Fibroblast of skin of left quadriceps (primary cell): ENCODE measurements around the gene PCP2.

Source experiments
- DNase-seq, 2 experiments: peaks; one replicate each; pipeline ENCODE4 v3.0.0-alpha.2; 2013; ENCODE audit warnings: low read depth in 2 of 2

PCP2 gene

DNA sequence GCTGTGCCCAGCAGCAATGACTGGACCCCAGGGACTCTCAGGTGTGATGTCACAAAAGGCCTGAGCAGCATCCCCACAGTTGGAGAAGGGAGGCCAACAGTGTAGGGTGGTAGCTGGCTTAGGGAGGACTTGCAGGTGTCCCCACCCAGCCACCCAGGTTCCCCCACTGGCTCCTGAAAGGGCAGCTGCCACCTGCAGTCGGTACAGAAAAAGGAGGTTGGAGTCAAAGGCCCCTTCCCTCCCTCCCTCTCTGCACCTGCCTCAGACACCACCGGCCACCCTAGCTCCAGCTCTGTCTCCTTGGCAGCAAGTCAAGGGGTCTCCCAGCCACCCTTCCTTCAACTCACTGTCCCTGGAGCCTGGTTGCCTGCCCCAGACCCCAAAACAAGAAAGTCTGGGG is at the start of gene PCP2:
TSS of gene PCP2 (minus strand) at position 22 of the 400 bp plus-strand sequence. CDS start 262 bp downstream, outside the sequence.
- DNase-seq, result no peak

DNA sequence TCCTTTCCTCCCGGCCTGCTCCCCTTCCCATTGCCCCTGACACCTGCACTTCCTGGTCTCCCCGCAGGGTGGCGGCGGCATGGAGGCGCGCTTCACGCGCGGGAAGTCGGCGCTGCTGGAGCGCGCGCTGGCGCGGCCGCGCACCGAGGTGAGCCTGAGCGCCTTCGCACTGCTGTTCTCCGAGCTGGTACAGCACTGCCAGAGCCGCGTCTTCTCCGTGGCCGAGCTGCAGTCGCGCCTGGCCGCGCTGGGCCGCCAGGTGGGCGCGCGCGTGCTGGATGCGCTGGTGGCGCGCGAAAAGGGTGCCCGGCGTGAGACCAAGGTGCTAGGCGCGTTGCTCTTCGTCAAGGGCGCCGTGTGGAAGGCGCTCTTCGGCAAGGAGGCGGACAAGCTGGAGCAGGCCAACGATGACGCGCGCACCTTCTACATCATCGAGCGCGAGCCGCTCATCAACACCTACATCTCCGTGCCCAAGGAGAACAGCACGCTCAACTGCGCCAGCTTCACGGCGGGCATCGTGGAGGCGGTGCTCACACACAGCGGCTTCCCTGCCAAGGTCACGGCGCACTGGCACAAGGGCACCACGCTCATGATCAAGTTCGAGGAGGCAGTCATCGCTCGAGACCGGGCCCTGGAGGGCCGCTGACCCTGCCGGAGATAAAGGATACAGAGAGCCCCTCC is 48.8 kb upstream of the PCP2 start:
- DNase-seq, result no peak

DNA sequence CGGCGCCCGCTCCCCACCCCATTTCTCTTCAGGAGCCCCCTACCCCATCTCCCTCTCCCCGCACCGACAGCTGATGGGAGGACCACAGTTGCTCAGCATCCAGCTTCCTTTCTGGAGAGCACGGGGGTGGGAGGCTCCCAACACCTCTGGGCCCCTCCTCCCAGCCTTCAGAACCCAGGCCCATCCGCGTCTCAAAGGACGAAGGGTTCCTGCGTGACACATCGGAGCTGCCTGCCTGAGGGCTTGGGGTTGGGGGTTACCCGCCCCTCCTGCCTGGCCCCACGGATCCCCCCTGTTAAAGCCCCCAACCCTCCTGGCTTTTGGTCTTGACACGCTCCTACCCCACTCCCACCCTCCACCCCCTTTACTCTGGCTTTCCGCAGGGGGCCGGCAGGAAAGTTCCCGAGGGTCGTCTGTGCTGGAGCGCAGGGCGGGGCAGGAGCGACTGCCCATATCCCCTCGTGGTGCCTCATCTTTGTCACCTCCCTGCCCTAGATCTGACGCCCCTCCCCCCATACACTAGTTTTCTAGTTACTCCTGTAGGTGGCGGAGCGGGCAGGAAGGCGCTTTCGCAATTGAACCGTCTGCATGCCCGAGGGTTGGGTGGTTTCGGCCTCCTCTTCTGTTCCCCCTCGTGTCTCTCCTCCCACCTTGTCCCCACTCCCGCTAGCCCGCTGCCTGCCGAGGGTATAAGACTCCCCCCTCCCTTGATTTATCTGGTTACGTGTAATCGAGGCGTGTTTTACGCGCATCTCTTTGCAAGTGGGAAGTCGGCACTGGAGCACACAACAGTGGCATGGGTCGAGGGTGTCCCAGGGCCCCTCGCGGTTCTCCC is 48.0 kb upstream of the PCP2 start:
- DNase-seq, result peak; percentile 51

DNA sequence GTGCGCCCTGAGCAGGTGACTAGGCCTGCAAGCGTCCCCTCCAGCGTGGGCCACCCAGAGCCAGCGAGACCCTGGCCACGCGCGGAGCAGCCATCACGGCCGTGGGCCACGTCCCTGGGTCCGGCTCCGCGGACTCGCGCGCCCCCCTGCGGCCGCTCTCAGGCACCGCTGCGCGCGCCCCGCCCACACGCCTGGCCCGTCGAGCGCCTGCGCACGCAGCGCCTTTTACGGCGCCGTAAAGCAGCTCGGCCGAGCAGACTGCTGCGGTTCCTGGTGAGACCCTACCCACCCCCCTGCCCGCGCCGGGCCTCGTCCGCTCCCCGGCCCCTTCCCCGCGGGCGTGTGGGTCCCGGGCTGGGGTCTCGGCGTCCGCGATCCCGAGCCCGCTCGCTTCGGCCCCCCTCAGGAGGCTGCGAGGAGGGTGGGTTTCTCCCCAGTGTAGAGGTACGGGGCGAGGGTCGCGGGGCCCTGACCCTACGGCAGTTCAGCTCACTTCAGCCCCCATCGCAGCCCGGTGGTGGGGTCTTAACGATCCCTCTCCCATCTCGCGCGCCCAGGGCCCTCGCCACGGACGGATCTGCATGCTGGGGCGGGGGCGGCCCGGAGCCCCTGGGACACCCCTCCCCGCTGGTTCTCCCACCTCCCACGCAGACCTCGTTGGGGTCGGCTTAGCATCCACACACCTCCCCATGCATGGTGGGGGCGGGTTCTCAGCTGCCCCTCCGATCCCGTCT is 47.3 kb upstream of the PCP2 start, which contains the start of gene TRAPPC5:
TSS of gene TRAPPC5 (plus strand) at position 228 of the 734 bp plus-strand sequence. CDS start 1,421 bp downstream, outside the sequence.
- DNase-seq, result peak; percentile 52 to 56

DNA sequence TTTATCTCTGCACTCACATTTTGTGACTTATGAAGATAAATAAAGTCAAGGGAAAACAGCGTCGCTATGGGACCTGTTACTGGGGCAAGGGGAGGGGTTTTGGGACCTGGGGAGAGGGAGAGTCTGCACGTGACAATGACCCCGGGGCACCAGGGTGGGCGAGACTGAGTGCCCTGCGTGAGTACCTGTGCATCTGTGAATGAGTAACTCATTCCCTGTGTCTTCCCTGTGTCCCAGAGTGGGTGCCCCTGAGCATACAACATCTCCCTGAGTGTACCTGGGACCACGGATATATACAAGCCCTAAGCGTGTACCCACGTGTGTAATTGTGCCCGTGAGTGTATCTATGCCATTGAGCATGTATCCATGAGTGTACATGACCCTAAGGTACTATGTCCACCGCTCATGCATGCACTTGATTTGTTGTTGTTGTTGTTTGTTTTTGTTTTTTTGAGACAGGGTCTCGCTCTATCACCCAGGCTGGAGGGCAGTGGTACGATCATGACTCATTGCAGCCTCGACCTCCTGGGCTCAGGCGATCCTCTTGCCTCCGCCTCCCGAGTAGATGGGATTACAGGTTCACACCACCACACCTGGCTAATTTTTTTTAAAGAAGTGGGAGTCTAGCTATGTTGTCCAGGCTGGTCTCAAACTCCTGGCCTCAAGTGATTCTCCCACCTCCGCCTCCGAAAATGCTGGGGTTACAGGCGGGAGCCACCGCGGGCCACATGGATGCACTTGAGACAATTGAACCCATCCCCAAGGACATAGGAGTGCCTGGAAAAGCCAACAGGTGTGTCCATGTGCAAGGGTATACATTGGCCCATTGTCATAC is 46.5 kb upstream of the PCP2 start:
- DNase-seq, result no peak

DNA sequence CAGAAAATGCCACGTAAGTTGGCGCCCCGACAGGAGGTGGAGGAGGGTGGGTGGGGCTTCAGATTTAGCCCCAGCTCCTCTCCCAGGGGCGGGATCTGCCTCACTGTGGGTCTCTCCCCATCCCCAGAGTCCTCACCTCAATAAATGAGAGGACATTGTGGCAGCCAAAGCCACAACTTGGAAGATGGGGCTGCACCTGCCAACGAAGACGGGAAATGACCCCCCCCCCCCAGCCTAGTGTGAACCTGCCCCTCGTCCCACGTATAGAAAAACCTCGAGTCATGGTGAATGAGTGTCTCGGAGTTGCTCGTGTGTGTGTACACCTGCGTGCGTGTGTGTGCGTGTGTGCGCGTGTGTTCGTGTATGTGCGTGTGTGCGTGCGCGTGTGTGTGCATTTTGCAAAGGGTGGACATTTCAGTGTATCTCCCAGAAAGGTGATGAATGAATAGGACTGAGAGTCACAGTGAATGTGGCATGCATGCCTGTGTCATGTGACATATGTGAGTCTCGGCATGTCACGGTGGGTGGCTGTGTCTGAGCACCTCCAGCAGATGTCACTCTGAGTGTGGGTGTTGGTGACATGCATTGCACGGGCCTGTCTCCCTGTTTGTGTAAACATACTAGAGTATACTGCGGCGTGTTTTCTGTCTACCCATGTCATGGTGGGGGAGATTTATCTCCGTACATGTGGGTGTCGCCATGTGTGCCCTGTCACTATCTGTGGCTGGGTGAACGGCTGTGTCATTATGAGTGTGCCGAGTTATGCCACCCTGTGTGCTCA is 45.6 kb upstream of the PCP2 start:
- no peak for DNase-seq

DNA sequence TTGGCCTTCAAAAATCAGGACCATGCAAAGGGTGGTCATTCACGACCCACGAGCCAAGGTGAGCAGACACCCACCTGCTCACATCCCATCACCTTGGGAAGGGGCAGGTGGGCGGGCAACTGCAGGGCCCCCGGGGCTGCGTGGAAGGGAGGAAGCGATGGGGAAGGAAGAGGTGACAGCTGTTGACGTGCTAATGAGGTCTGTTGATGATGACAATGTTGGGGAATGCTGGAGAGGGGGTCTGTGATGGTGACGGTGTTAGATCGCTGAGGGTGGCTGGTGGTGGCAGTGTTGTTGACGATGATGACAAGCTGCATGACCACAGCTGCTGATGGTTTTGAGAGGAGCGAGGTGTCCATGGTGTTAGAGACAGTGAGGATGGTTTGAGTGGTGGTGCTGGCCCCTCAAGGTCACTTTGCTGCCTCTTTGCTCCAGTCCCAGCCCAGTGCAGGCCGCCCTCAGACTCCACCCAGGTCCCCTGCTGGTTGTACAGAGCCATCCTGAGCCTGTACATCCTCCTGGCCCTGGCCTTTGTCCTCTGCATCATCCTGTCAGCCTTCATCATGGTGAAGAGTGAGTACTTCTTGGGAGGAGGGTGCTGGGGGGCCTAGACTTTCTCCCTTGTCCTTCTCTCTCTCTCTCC is 44.3 kb upstream of the PCP2 start:
- no peak for DNase-seq

DNA sequence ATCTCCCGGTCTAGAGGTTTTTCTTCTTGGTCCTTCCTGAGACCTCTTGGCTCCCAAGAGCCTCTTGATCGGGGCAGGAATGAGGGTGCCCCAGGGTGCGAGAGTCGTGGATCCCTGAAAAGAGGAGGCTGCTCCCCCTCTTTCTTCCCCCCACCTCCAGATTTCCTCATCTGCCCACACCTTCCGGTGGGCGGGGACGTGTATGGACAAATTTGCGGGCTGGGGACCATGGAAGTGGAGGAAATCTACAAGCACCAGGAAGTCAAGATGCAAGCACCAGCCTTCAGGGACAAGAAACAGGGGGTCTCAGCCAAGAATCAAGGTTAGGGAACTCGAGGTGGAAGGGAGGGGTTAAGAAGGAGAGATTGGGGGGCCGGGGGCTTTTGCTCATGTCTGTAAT is 43.3 kb upstream of the PCP2 start, which contains the start of gene MCEMP1:
TSS of gene MCEMP1 (plus strand) at position 237 of the 400 bp plus-strand sequence. CDS start at position 268, 31 bp downstream.
- DNase-seq, result no peak

DNA sequence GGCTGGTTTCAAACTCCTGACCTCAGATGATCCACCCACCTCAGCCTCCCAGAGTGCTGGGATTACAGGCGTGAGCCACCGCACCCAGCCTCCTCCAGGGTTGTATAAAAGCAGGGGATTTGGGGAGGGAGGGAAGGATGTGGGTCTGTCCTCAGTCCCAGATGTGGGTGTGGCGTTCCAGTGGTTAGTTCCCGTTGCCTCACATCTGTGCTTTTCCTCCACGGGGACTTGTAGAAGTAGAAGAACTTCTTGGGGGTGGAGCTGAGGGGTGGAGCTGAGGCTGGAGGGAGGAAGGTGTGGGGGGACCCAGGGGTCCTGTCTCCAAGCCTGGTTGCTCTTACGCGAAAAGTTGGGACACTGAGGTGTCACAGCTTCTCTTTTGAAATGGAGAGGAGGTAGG is 42.9 kb upstream of the PCP2 start:
- no peak for DNase-seq

DNA sequence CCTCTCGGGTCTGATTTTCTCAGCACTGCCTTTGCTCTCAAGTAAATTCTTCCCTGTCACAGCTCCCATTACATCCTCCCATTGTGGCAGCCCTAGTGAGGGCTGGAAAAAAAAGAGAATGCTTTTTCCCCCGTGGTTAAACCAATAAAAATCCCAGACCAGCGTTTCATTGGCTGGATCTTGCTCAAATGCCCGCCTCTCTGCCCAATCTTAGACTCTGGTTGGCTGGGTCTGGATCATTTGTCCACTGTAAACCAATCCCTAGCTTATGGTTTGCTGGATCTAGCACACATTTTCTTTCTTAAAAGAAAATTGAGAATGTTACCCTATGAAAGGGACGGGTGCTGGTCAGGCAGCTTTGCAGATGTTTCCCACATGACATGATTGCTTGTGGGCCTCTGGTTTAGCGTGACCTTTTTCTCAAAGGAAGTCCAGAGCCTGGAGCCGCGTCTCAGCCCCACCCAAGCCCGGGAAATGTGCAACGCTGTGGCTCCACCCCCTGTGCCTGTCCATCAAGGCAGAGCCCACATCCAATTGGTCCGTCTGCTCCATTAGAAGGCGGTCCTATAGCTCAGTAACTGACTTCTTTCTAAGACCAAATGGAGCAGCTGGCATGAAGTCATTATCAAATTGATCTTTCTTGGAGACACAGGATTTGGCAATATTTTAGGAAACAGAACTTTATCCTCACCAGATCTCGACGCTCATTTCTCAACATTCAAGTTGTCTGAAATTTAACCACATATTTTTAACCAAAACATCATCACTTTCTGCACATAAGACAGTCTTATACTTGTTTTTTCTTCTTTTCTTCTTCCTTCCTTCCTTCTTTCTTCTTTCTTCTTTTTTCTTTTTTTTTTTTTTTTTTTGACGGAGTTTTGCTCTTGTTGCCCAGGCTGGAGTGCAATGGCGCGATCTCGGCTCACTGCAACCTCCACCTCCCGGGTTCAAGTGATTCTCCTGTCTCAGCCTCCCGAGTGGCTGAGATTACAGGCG is 40.8 kb upstream of the PCP2 start:
- DNase-seq, result no peak

DNA sequence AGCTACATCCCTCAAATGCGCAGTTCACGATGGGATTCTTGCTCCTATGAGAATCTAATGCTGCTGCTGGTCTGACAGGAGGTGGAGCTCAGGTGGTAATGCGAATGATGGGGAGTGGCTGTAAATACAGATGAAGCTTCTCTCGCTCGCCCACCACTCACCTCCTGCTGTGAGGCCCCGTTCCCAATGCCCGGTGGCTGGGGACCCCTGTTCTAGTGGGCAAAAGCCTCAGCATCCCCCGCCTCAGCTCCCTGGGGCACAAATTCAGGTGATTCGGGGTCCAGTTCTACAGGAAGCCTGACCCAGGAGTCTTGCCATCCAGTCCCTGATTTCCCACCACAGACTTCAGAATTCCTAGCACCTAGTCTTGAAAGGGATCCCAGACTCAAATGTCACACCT is 39.0 kb upstream of the PCP2 start:
- DNase-seq, result no peak

DNA sequence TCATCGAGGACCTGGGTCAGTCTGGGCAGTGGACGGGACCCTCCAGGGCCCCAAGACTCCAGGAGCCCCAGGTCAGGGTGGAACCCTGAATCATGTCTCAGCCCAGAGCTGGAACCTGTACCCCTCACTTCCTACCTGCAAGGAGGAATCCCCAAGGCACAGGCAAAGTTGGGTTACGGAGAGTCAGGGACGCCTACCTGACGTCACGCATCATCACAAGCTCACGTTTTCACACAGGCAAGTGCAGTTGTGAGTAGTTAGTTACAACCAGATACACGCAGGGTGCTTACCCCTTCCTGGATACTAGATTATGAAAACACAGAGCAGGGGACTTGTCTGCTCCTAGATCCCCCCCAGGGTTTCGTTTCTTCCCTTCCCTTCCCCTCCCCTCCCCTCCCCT is 37.3 kb upstream of the PCP2 start:
- DNase-seq, result no peak

DNA sequence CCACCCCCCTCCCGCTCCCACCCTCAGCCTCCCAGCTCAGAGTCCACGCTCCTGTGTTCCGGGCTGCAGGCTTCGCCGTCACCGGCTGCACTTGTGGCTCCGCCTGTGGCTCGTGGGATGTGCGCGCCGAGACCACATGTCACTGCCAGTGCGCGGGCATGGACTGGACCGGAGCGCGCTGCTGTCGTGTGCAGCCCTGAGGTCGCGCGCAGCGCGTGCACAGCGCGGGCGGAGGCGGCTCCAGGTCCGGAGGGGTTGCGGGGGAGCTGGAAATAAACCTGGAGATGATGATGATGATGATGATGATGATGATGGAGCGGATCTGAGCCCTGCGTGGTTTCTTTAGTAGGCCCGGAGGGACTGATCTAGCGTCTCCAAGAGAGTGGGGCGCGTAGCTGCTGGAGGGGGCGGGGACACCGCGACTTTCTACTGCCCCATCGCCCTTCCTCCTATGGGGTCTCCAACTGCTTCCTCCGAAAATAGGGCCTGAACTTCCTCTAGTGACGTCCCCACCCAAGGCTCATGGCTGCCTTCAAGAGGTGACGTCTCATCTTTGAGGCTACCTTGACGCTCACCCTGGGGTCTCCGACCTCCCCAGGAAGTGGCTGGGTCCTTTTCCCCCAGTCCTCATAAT is 36.7 kb upstream of the PCP2 start:
- no peak for DNase-seq

DNA sequence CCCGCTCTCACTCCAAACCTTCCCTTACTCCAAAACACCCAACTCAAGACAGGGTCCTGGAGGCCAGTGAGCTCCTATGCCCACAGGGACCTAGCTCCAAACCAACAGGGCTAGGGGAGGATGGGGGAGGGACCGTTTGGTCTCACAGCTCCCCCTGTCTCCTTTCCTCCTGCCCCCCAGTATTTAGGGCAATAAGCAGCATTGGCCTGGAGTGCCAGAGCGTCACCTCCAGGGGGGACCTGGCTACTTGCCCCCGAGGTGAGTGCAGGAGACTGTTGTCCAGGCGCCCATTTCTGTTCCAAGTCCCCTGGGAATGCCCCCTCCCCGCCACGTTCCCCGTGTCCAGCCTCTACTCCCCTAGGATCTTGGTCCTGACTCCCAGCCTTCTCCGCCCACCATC is 36.1 kb upstream of the PCP2 start:
- no peak for DNase-seq

DNA sequence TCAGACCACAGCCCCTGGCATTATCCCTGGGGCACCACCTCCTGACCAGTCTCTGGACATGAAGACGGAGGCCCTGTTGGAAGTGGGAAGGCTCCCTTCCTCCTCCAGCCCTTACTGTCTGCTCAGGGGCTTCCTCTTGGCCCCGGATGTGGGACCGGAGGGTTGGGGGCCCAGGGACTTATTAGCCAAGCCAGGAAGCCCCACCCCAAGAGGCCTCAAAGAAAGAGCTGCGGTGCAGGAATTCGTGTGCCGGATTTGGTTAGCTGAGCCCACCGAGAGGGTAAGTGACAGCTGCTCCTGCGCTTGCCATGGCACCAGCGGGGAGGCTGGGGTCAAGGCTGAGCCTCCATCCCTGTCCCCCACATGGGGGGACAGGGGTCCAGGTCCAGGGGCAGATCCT is 35.3 kb upstream of the PCP2 start, which contains the start of gene RETN:
TSS of gene RETN (plus strand) at position 208 of the 400 bp plus-strand sequence. CDS start 278 bp downstream, outside the sequence.
- no peak for DNase-seq

DNA sequence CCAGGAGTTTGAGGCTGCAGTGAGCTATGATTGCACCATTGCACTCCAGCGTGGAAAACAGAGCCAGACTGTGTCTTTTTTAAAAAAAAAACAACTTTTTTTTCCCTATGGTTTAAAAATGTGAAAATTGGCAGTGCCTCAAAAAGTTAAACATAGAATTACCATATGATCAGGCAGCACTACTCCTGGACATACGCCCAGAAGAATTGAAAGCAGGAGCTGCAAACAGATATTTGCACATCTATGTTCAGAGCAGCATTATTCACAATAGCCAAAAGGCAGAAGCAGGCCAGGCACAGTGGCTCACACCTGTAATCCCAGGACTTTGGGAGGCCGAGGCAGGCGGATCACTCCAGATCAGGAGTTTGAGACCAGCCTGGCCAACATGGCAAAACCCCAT is 31.6 kb upstream of the PCP2 start:
- DNase-seq, result peak; percentile 55 to 57

DNA sequence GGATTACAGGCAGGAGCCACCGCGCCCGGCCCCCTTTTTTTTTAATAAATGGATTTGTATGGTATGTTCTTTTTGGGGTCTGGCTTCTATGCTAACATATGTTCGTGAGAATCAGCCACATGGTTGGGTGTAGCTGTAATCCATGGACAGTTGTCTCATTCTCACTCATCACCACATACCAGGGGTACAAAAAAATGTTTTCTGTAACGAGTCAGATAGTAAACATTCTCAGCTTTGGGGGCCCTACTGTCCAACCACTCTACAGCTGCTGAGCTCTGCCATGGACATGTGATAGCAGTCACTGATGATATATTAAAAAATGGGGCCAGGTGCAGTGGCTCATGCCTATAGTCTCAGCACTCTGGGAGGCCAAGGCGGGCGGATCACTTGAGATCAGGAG is 30.2 kb upstream of the PCP2 start:
- DNase-seq, result no peak

DNA sequence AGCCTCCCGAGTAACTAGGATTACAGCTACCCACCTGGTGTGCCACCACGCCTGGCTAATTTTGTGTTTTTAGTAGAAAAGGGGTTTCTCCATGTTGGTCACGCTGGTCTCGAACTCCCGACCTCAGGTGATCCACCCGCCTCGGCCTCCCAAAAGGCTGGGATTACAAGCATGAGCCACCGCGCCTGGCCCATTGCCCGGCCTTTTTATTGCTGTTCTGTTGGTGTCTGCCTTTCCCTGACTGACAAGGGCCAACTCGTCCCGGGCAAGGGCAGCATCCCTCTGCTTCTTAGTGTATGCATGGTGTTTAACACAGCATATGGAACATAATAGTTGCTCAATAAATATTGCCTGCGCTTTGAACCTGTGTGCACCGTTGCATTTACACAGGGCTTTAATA is 29.1 kb upstream of the PCP2 start:
- no peak for DNase-seq
